OCI-M2 (cell line): Measurements from ENCODE around the gene GP1BA.

Experiments used
- DNase-seq: peaks from one replicate; lab custom pipeline; 2025; ENCODE audit not compliant: unreplicated experiment; lab: John Stamatoyannopoulos, UW

GP1BA gene

DNA sequence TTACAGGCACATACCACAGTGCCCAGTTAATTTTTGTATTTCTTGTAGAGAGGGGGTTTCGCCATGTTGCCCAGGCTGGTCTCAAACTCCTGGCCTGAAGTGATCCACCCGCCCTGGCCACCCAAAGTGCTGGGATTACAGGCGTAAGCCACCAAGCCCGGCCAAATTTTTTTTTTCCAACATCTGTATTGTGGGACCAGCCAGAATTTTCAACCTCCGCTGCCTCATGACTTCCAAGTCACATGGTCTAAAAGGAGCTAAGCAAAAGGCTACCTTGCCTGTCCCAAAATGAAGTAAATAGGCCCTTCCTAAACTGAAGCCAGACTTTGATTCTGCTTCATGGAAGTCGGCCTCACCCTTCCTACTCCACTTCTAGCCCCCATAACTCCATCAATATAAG, 39.7 kb downstream of the GP1BA start:
- no peak for DNase-seq

DNA sequence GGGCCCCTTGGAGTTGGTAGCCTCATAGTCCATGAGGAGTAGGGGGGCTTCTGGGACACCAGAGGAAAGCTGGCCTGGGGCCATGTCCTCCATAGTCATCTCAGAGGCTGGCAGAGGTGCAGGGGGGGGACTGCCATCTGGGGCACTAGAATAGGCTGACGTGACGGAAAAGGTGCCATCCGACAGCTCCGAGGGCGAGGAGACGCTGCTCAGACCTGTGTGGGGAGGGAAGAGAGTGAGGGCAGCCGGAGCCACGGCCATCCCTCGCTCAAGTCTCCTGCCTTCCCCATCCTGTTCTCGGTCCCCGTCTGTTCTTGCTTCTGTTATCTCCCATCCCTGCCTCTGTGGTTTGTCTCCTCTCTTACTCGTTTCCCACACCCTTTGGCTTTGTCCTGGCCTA, 40.2 kb downstream of the GP1BA start:
- DNase-seq: no peak

DNA sequence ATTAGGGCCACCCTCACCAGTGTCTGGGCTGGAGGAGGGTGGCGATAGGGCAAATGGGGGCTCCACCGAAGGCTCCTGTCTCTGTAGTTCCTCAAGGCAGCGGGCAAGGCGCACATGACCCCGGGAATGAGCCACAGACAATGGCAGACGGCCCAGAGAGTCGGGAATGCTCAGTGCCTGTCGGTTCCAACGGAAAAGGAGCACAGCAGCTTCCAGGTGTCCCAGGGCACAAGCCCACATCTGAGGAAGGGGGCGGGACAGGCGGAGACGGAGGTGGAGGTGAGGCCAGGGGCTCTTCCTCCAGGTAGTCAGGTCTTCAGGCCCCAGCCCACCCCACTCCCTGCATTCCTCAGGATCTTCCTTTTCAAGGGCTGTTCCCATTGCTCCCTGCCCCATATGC, 40.7 kb downstream of the GP1BA start:
- DNase-seq: no peak

DNA sequence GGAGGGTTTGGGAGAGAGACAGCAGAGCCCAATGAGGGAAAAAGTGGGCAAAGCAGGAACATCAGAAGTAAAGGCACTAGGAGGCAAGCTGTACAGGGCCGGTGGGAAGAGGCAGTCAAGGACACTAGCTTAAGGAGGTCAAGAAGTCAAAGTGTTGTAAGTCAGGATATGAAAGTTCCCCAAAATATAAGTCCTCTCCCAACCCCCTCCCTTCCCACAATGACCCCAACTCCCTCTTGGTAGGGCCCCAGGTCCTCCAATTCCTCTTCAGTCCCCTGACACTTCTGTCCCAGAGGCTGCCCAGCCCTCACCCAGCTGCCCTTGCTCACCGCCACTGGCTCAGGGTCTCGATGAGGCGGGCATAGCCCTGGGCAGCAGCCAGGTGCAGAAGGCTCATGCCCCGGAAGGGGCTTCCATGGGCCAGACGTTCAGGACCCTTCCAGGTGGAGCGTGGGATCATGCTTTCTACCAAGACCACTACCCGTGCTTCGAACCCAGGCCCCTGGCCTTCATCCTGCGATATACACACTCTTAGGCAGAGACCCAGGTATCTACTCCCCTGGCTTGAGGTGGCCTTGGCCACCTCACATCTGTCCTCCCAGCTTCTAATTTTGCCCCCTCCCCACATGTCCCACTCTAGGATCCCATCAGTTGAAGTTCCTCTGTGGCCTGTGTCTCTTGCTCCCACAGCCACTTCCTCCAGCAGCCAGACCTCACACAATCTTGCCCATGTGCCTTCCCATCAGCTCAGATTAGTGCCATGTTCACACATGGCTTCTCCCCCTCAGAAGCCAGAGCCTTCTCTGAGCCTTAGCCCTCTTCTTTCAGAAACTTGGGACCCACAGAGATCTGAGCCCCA, 41.4 kb downstream of the GP1BA start:
- DNase-seq: no peak

DNA sequence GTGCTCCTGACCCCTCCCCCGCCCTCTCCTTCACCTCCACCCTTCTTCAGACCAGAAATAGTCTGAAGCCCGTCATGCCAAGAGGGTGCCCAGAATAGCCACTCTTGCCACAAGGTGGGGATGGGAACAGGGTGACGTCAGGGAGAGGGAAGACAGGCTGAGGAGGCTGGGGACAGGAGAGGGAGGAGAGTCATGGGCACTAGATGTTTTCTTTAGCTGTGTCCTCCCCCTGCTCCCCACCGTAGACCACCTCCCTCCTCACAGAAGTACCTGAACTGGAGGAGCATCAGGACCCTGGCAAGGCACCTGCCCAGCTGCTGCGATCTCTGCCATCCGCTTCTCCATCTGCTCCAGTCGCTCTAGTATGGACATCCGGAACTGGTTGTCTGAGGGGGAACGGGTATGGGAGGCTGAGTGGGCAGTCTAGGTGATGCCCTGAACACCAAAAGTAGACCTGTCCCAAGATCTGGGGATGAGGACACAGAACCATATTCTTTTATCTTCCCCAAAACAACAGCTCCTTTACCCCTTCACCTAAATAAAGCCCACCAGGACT, 42.1 kb downstream of the GP1BA start:
- no peak for DNase-seq

DNA sequence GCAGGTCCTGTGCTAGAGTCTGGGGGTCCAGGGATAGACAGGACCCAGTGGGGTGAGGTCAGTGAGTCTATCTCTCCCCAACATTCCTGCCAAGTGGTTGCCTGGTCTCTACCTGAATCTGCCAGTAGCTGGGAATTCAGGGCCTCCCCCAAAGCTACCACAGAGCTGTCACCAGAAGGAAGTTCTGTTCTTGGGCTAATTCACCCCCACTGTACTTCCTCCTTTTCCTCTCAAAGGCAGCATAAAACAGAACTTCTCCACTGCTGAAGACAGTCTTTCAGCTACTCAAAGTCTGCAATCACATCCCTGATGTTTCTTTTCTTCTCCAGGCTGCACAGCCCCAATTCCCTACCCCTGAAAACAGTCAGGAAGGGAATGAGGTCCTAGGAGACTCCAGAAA, 46.6 kb downstream of the GP1BA start:
- DNase-seq: no peak

DNA sequence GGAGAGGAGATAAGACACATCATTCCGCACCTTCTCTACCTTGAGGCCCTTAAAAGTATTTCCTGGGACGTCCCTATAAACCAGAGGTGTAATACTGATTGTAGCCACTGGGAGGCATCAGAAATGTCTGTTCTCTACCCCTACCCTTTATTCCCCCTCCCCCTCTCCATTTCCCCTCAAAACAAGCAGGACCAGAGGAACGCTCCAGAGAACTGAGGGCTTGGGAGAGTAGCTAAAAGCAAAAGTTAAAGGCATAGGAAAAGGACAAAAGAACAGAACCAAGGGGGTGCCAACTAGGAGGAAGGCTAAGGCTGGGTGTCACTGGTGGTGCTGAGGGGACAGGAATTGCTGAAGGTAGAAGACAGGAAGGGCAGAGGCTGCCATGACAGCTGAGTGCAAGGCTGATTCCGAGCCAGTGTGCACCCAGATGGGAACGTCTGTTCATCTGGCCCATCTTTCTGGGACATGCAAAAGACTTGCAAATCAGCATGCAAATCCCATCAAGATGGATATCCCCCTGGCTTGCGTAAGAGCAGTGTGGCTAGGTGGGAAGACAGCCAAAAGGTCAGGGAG, 48.7 kb downstream of the GP1BA start:
- peak; percentile 27 for DNase-seq

DNA sequence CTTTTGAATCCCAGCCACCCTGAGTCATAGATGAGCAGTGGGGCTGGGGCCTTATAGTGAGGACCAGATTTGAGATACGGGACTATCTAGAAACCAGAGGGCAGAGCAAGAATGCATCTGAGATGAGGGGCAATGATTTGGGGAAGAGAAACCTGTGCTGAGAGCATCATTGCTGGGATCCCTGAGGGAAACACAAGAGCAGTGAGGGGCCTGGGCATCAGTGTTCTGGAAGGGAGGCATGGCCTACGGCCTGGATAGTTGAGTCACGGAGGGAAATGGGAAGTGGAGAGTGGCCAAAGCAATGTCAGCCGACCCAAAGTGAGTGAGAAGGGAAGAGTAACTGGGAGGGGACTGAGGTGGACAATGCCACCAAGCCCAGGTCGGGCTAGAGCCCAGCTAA, 50.2 kb downstream of the GP1BA start:
- no peak for DNase-seq
